Testis (tissue), 2 donors: ENCODE results near the gene CA12.

Source experiments
- POLR2A ChIP-seq: fragments of 450-650 bp; IDR thresholded peaks from one replicate; pipeline ENCODE4 v1.6.1; 2017; ENCODE audit warnings: antibody characterized with exemption, mild to moderate bottlenecking, moderate library complexity
- TF ChIP-seq, protein P1 (sequence below), 3 experiments: fragments of 450-650 bp in 2 of 3; fragments of 200-600 bp in 1 of 3; sonication (generic) in 1 of 3; IDR thresholded peaks; one replicate each; pipeline ENCODE4 v1.5.1; 2016 to 2019; ENCODE audit warnings: antibody characterized with exemption in 3 of 3, mild to moderate bottlenecking in 2 of 3, moderate library complexity in 1 of 3

DNA sequence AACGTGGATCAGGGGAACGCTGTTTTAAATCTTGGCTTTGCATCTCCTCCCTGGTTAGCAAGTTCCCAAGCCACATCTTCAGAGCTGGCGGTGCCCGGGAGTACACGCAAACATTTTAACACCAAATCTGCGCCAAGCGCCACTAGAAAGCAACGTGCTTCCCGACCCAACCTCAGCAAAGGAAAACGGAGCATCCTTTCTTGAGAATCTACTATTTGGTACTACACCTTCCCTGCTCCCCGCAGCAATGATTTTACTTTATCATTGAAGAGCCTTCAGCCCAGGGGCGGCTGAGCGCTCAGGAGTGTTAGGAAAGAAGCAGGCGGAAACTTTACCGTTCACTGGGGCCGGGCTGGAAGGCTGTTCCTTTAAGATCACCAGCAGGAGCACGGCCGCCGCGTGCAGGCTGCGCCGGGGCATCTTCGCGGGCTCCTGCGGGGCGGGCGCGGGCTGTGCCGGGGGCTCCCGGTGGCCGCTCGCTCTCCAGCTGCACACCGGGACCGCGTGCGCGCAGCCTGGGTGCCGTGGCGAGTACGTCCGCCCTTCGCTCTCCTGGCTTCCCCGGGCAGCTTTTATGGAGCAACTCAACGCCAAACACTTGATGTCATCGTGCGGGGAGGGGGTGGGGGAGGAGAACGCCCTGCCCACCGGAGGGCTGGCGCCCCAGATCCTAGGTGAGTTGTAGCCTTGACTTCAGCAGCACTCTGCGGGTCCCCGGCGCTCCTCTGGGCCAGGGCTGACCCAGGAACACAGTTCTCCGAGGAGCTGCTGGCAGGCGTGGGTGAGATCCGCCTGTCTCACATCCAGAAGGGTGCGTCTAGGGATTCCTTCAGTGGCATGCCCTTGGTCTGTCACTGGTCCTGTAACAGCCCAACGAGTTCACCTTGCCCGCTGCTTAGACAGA lies at the start of gene CA12:
- TF ChIP-seq, protein P1, sequence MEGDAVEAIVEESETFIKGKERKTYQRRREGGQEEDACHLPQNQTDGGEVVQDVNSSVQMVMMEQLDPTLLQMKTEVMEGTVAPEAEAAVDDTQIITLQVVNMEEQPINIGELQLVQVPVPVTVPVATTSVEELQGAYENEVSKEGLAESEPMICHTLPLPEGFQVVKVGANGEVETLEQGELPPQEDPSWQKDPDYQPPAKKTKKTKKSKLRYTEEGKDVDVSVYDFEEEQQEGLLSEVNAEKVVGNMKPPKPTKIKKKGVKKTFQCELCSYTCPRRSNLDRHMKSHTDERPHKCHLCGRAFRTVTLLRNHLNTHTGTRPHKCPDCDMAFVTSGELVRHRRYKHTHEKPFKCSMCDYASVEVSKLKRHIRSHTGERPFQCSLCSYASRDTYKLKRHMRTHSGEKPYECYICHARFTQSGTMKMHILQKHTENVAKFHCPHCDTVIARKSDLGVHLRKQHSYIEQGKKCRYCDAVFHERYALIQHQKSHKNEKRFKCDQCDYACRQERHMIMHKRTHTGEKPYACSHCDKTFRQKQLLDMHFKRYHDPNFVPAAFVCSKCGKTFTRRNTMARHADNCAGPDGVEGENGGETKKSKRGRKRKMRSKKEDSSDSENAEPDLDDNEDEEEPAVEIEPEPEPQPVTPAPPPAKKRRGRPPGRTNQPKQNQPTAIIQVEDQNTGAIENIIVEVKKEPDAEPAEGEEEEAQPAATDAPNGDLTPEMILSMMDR (IDR thresholded peaks at IDR 0.05) = no peak
- TF ChIP-seq POLR2A = no peak
